Measurements from ENCODE around the gene TFEB.

The TFEB gene

GRCh38 chr6:41683523-41684310 lies 51.7 kb downstream of the TFEB start:
- peak; percentile 74 for DNase-seq
- in situ Hi-C loops (cut with MboI; ENCODE audit: low pct_unique_long_range_greater_than_20kb, low sequenced_read_pairs), result no loop called here

GRCh38 chr6:41683273-41683522 lies 52.2 kb downstream of the TFEB start:
- in situ Hi-C loops (cut with MboI; ENCODE audit: low pct_unique_long_range_greater_than_20kb, low sequenced_read_pairs), result no loop called here
- DNase-seq, result no peak

DNA sequence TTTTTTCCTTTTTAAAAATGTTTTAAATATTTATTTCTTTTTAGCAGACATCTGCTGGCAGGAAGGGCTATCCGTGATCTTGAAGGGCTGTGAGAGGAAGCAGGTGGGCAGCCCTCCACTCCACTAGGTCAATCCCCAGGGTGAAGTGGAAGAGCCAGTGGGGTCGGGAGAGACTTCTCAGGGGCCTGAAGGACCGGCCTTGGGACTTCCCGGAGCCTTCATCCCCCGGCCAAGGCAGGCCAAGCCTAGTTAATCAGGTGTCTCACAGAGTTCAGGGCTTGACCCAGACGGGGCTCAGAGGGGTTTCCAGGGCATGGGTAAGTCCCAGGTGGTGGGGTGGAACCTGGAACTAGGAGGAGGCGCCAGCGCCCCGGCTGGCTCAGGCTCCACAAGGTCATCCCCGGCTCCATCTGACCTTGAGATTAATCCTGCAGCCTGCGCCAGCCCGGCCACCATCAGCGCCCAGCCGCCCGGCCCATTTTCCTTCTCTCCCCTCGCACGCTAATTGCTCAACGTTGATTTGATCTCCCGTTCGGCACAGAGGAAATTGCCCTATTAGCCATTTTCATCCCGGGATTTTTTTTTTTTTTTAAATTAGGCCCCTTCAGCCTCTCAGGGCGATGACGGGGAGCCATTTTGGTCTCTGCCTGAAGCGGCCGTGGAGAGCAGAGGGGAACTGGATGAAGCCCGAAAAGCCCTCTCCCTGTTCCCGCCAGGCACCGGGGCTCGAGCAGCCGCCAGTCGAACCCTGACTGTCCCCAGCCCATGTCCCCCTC lies 52.7 kb downstream of the TFEB start:
- no peak for DNase-seq
- in situ Hi-C loops (cut with MboI; ENCODE audit: low pct_unique_long_range_greater_than_20kb, low sequenced_read_pairs), result no loop called here

GRCh38 chr6:41682056-41682477 lies 53.3 kb downstream of the TFEB start:
- in situ Hi-C loops (cut with MboI; ENCODE audit: low pct_unique_long_range_greater_than_20kb, low sequenced_read_pairs), result no loop called here
- peak; percentile 89 for DNase-seq

DNA sequence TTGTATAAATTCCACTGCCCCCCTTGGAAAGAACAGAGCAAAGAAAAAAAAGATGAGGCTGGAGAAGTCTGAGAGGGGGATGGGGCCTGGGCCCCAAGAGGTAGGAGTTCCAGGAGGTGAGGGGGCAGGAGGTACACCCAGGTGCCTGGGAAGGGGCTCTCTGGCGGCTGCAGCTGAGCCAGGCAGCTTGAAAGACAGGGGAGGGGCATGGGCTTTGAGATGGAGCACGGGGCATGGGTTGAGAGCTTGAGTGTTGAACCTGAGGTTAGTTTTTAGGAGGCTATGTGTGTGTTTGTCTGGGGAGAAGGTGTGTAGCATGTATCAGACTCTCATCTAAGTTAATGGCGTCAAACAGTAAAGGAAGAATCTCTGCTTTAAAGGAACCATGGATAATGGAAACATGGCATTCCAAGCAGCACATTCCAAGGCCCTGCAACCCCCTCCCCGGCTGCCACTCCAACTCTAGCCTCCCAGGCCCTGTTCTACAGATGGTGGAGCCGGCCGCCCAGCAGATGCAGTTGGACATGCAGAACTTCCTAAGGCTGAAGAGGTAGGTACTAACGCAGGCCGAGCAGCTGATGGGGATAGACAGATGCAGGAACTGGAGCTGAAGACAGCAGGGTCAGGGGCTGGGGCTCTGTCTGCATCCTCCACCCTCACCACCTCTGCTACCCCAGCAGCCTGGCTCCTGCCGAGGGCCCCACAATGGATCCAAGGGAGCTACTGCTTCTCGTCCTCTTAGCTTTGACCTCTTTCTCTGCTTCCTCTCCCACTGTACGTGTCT lies 55.0 kb downstream of the TFEB start:
- no peak for DNase-seq
- in situ Hi-C loops (cut with MboI; ENCODE audit: low pct_unique_long_range_greater_than_20kb, low sequenced_read_pairs), result no loop called here

GRCh38 chr6:41679696-41680095 lies 55.7 kb downstream of the TFEB start:
- in situ Hi-C loops (cut with MboI; ENCODE audit: low pct_unique_long_range_greater_than_20kb, low sequenced_read_pairs), result loop anchor here (10.0 kb wide), 1 partner anchor 305 kb away; no protein-coding TSS in a partner anchor
- DNase-seq, result no peak

GRCh38 chr6:41678511-41679084 lies 56.8 kb downstream of the TFEB start:
- DNase-seq, result no peak
- in situ Hi-C loops (cut with MboI; ENCODE audit: low pct_unique_long_range_greater_than_20kb, low sequenced_read_pairs), result loop anchor here (10.0 kb wide), 1 partner anchor 304 kb away; no protein-coding TSS in a partner anchor

GRCh38 chr6:41677124-41677921 lies 58.1 kb downstream of the TFEB start:
- in situ Hi-C loops (cut with MboI; ENCODE audit: low pct_unique_long_range_greater_than_20kb, low sequenced_read_pairs), result loop anchor here (10.0 kb wide), 1 partner anchor 303 kb away; no protein-coding TSS in a partner anchor
- no peak for DNase-seq

- DNase-seq, result no peak
- in situ Hi-C loops (cut with MboI; ENCODE audit: low pct_unique_long_range_greater_than_20kb, low sequenced_read_pairs), result loop anchor here (10.0 kb wide), 1 partner anchor 302 kb away; no protein-coding TSS in a partner anchor
Measured at GRCh38 chr6:41676431-41676830, 59.0 kb downstream of the TFEB start.

GRCh38 chr6:41675992-41676391 lies 59.4 kb downstream of the TFEB start:
- in situ Hi-C loops (cut with MboI; ENCODE audit: low pct_unique_long_range_greater_than_20kb, low sequenced_read_pairs), result loop anchor here (10.0 kb wide), 1 partner anchor 301 kb away; no protein-coding TSS in a partner anchor
- DNase-seq, result no peak

GRCh38 chr6:41675176-41675775 lies 60.1 kb downstream of the TFEB start:
- in situ Hi-C loops (cut with MboI; ENCODE audit: low pct_unique_long_range_greater_than_20kb, low sequenced_read_pairs), result loop anchor here (10.0 kb wide), 1 partner anchor 300 kb away; no protein-coding TSS in a partner anchor
- DNase-seq, result no peak

DNA sequence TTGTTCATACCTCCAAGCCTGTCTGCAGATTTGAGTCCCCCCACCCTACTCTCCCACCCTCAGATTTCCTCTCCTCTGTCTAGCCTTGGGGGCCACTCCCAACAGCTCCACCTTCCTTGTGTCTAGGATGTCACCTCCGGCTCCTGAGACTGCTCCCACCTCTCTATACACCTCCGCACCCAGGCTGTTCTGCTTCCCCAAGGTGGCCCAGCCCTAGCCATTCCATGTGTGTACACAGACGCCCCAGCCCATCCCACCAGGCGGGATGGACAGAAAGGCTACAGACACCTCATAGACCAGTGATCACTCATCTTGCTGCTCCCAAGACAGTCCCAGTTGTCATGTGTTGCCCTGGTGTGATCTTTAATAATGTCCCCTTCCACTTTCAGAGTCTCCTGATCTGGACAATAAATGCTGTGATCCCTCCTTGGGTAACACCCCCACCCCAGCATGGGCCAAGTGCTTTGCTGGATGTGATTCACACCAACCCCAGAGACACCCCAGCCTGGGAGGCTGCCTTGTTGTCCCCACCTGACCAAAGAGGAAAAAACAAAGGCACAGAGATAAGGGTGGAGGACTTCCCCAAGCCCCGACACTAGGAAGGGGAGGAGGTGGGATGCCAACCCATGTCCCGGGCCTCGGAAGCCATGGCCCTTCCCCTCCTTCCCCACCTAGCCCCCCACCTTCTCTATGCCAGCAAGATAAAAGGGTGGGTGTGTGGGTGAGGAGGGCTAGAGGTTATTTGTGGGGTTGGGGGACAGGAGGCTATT lies 61.0 kb downstream of the TFEB start:
- in situ Hi-C loops (cut with MboI; ENCODE audit: low pct_unique_long_range_greater_than_20kb, low sequenced_read_pairs), result loop anchor here (10.0 kb wide), 1 partner anchor 300 kb away; no protein-coding TSS in a partner anchor

GRCh38 chr6:41673704-41674000 lies 61.8 kb downstream of the TFEB start:
- in situ Hi-C loops (cut with MboI; ENCODE audit: low pct_unique_long_range_greater_than_20kb, low sequenced_read_pairs), result loop anchor here (10.0 kb wide), 1 partner anchor 299 kb away; no protein-coding TSS in a partner anchor
- DNase-seq, result no peak

More for the DNA sequence above, 61.0 kb downstream of the TFEB start:
- no peak for DNase-seq

GRCh38 chr6:41672816-41673703 lies 62.3 kb downstream of the TFEB start:
- in situ Hi-C loops (cut with MboI; ENCODE audit: low pct_unique_long_range_greater_than_20kb, low sequenced_read_pairs), result loop anchor here (10.0 kb wide), 1 partner anchor 298 kb away; no protein-coding TSS in a partner anchor
- no peak for DNase-seq

DNA sequence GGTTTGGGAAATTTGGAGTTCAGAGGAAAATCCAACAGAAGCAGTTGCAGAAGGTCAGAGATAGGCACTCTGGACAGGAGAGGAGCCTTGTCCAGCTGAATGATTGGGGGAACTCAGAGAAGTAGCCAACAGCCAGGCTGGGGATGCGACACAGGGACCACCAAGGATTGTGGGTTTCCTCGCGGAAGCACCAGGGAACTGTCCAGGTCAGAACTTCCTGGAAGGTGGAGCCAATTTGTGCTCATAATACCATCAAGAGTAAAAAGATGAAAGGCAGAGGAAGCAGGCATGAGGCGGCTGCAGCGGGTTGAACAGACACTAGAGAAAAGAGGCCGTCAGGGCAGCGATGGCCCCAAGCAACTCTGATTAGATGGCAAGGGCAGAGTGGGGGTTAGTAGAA lies 63.4 kb downstream of the TFEB start:
- in situ Hi-C loops (cut with MboI; ENCODE audit: low pct_unique_long_range_greater_than_20kb, low sequenced_read_pairs), result loop anchor here (10.0 kb wide), 1 partner anchor 297 kb away; no protein-coding TSS in a partner anchor
- no peak for DNase-seq

DNA sequence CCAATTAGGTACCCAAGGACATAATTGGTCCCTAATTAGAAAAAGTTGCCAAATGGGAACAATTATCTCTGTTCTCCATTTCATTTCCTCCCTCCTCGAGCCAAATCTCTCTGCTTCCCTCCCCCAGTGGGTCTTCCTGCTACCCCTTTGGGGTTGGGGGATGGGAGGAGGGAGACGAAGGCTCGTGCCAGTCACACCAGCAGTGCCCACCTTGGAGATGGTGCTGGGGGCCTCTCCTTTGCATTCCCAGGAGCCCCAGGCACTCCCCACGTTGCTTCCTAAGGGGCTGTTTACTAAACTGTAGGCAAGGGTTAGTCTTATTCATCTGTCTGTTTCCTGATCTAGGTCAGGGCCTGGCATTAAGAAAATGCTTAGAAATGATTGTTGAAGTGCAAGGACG lies 64.0 kb downstream of the TFEB start:
- in situ Hi-C loops (cut with MboI; ENCODE audit: low pct_unique_long_range_greater_than_20kb, low sequenced_read_pairs), result loop anchor here (10.0 kb wide), 1 partner anchor 297 kb away; no protein-coding TSS in a partner anchor

More for the DNA sequence above, 64.0 kb downstream of the TFEB start:
- DNase-seq, result no peak
